HEK293 (cell line): ENCODE data around the gene MBOAT7.

Experiments
- CTCF ChIA-PET: fragments of 350-600 bp; formaldehyde crosslinking; extraction: SDS; loops from one replicate; lab custom pipeline; 2021; ENCODE audit warnings: antibody characterized with exemption; lab: Yijun Ruan, JAX
- POLR2A ChIA-PET: fragments of 300-600 bp; formaldehyde crosslinking; extraction: SDS; loops from one replicate; lab custom pipeline; 2020; ENCODE audit warnings: antibody characterized with exemption, inconsistent platforms; lab: Yijun Ruan, JAX
- H3K27ac ChIP-seq: fragments of 200-500 bp; sonication (Bioruptor generic); 2 replicates; pipeline ENCODE4 v1.5.1; 2014; ENCODE audit warnings: low read depth, low read length, control low read depth, inconsistent platforms; ENCODE audit errors: extremely low read depth
- H3K36me3 ChIP-seq, 2 experiments: fragments of 200-500 bp in 1 of 2; sonication (Bioruptor generic) in 1 of 2; 1 replicate in 1 of 2; 2 replicates in 1 of 2; pipeline ENCODE4 v1.5.1; 2014 to 2017; ENCODE audit warnings: inconsistent platforms in 2 of 2, low read length in 2 of 2; ENCODE audit not compliant: control insufficient read depth in 2 of 2, insufficient read depth in 1 of 2
- H3K4me1 ChIP-seq: fragments of 200-500 bp; sonication (Bioruptor generic); 2 replicates; pipeline ENCODE4 v1.5.1; 2014; ENCODE audit warnings: mild to moderate bottlenecking, low read length, inconsistent platforms; ENCODE audit not compliant: control insufficient read depth, insufficient read depth
- H3K4me3 ChIP-seq: 2 replicates; pipeline ENCODE4 v1.5.1; 2011; ENCODE audit warnings: low read depth, mild to moderate bottlenecking, control low read depth, low read length, moderate library complexity
- H3K9me3 ChIP-seq: fragments of 200-500 bp; sonication (Bioruptor generic); 2 replicates; pipeline ENCODE4 v1.5.1; 2014; ENCODE audit warnings: low read depth, low read length, inconsistent platforms; ENCODE audit not compliant: control insufficient read depth, insufficient read depth
- ATF2 ChIP-seq: fragments of 450-650 bp; formaldehyde crosslinking; IDR thresholded peaks from 2 replicates; pipeline ENCODE4 v1.5.1; 2016; ENCODE audit warnings: missing biosample characterization, missing genetic modification characterization, low read depth
- BCL11A ChIP-seq: fragments of 450-650 bp; formaldehyde crosslinking; IDR thresholded peaks from 2 replicates; pipeline ENCODE4 v1.5.1; 2016; ENCODE audit warnings: low read depth, missing biosample characterization, missing genetic modification characterization
- CTCF ChIP-seq: fragments of 450-650 bp; formaldehyde crosslinking; IDR thresholded peaks from 2 replicates; pipeline ENCODE4 v1.5.1; 2016; ENCODE audit warnings: missing biosample characterization, missing genetic modification characterization
- GFI1B ChIP-seq: fragments of 450-650 bp; formaldehyde crosslinking; IDR thresholded peaks from 2 replicates; pipeline ENCODE4 v1.5.1; 2016; ENCODE audit warnings: missing biosample characterization, missing genetic modification characterization
- PRDM1 ChIP-seq: fragments of 450-650 bp; formaldehyde crosslinking; IDR thresholded peaks from 2 replicates; pipeline ENCODE4; 2016; ENCODE audit warnings: missing biosample characterization, missing genetic modification characterization
- REPIN1 ChIP-seq: fragments of 450-650 bp; formaldehyde crosslinking; IDR thresholded peaks from 2 replicates; pipeline ENCODE4 v1.5.1; 2017; ENCODE audit warnings: missing biosample characterization, missing genetic modification characterization, low read depth
- ZBTB17 ChIP-seq: fragments of 450-650 bp; formaldehyde crosslinking; IDR thresholded peaks from 2 replicates; pipeline ENCODE4 v1.5.1; 2016; ENCODE audit warnings: missing biosample characterization, missing genetic modification characterization
- ZNF16 ChIP-seq: fragments of 450-650 bp; formaldehyde crosslinking; IDR thresholded peaks from 2 replicates; pipeline ENCODE4 v1.5.1; 2016; ENCODE audit warnings: low read depth, missing biosample characterization, missing genetic modification characterization
- ZNF2 ChIP-seq: fragments of 450-650 bp; formaldehyde crosslinking; IDR thresholded peaks from 2 replicates; pipeline ENCODE4 v1.5.1; 2016; ENCODE audit warnings: missing biosample characterization, missing genetic modification characterization
- ZNF221 ChIP-seq: fragments of 450-650 bp; formaldehyde crosslinking; IDR thresholded peaks from 2 replicates; pipeline ENCODE4 v1.5.1; 2017; ENCODE audit warnings: missing biosample characterization, missing genetic modification characterization, borderline replicate concordance
- ZNF223 ChIP-seq: fragments of 450-650 bp; formaldehyde crosslinking; IDR thresholded peaks from 2 replicates; pipeline ENCODE4 v1.5.1; 2016; ENCODE audit warnings: missing biosample characterization, missing genetic modification characterization
- ZNF280C ChIP-seq: fragments of 450-650 bp; formaldehyde crosslinking; IDR thresholded peaks from 2 replicates; pipeline ENCODE4 v1.5.1; 2016; ENCODE audit warnings: missing biosample characterization, missing genetic modification characterization
- ZNF280D ChIP-seq: fragments of 450-650 bp; formaldehyde crosslinking; IDR thresholded peaks from 2 replicates; pipeline ENCODE4 v1.5.1; 2016; ENCODE audit warnings: missing biosample characterization, missing genetic modification characterization
- ZNF350 ChIP-seq: fragments of 450-650 bp; formaldehyde crosslinking; IDR thresholded peaks from 2 replicates; pipeline ENCODE4 v1.5.0; 2017; ENCODE audit warnings: missing biosample characterization, mild to moderate bottlenecking, missing genetic modification characterization
- ZNF366 ChIP-seq: fragments of 450-650 bp; formaldehyde crosslinking; conservative IDR thresholded peaks from 2 replicates; pipeline ENCODE4 v1.5.1; 2016; ENCODE audit warnings: missing biosample characterization, missing genetic modification characterization
- ZNF501 ChIP-seq: fragments of 450-650 bp; formaldehyde crosslinking; IDR thresholded peaks from 2 replicates; pipeline ENCODE4 v1.5.1; 2016; ENCODE audit warnings: missing biosample characterization, missing genetic modification characterization
- ZNF513 ChIP-seq: fragments of 450-650 bp; IDR thresholded peaks from 2 replicates; pipeline ENCODE4 v1.5.1; 2018; ENCODE audit warnings: missing biosample characterization, missing genetic modification characterization
- ZNF521 ChIP-seq: fragments of 450-650 bp; formaldehyde crosslinking; IDR thresholded peaks from 2 replicates; pipeline ENCODE4 v1.5.1; 2017; ENCODE audit warnings: missing biosample characterization, mild to moderate bottlenecking, missing genetic modification characterization
- ZNF548 ChIP-seq: fragments of 450-650 bp; formaldehyde crosslinking; IDR thresholded peaks from 2 replicates; pipeline ENCODE4 v1.5.1; 2016; ENCODE audit warnings: missing biosample characterization, missing genetic modification characterization
- ZNF580 ChIP-seq: fragments of 450-650 bp; formaldehyde crosslinking; IDR thresholded peaks from 2 replicates; pipeline ENCODE4 v1.5.1; 2016; ENCODE audit warnings: missing biosample characterization, missing genetic modification characterization
- ZNF600 ChIP-seq: fragments of 450-650 bp; formaldehyde crosslinking; IDR thresholded peaks from 2 replicates; pipeline ENCODE4 v1.5.1; 2016; ENCODE audit warnings: missing biosample characterization, missing genetic modification characterization
- ZNF626 ChIP-seq: fragments of 450-650 bp; sonication (Bioruptor Pico); formaldehyde crosslinking; IDR thresholded peaks from 2 replicates; pipeline ENCODE4 v1.5.1; 2018; ENCODE audit warnings: missing biosample characterization, missing genetic modification characterization, inconsistent platforms

The MBOAT7 gene

GRCh38 chr19:54173951-54174834, 15.2 kb downstream of the MBOAT7 start (continued):
- TF ChIP-seq PRDM1 (tag by site-specific recombination) (no peak), ZBTB17 (tag by site-specific recombination) (no peak), ZNF350 (no peak)

GRCh38 chr19:54173359-54173699, 16.1 kb downstream of the MBOAT7 start:
- Histone ChIP-seq H3K4me3 (no peak overlapping the region), H3K36me3 (peaks cover 10 to 11% of the 10 kb centered on the region in 2 experiments; a peak in 2 of 3 replicates), H3K4me1 (no peaks in the 10 kb centered on the region), H3K27ac (no peak overlapping the region), H3K9me3 (no peaks in the 10 kb centered on the region)
- no peak for TF ChIP-seq ZNF513 (tag by site-specific recombination)
- no peak for TF ChIP-seq ZNF580 (tag by site-specific recombination)
- TF ChIP-seq GFI1B (tag by site-specific recombination), result no peak
- no peak for TF ChIP-seq ZNF2 (tag by site-specific recombination)
- TF ChIP-seq BCL11A (tag by site-specific recombination), result no peak
- no peak for TF ChIP-seq ZNF280D
- no peak for TF ChIP-seq REPIN1 (tag by site-specific recombination)
- TF ChIP-seq CTCF (tag by site-specific recombination), result no peak
- TF ChIP-seq ZNF626 (tag by site-specific recombination), result no peak
- no peak for TF ChIP-seq ZNF280C (tag by site-specific recombination)
- no peak for TF ChIP-seq ZNF366 (tag by site-specific recombination)
- no peak for TF ChIP-seq ZNF16 (tag by site-specific recombination)
- no peak for TF ChIP-seq ZNF223 (tag by site-specific recombination)
- no peak for TF ChIP-seq ZNF600 (tag by site-specific recombination)
- TF ChIP-seq ZNF548 (tag by site-specific recombination), result no peak
- no peak for TF ChIP-seq ZNF501 (tag by site-specific recombination)
- TF ChIP-seq ZNF521 (tag by site-specific recombination), result no peak
- TF ChIP-seq ZNF221 (tag by site-specific recombination), result no peak
- no peak for TF ChIP-seq ATF2 (tag by site-specific recombination)
- ChIA-PET CTCF (interaction anchor here (0.5 to 1.5 kb wide), 9 partner anchors 12 to 217 kb away, joined by 3 to 7 read pairs (median 4); partner anchors contain the start of gene LILRA4), POLR2A (interaction anchor here (1.8 to 10.2 kb wide), 5 partner anchors 11 to 36 kb away, joined by 5 to 90 read pairs (median 17); partner anchors contain the start of genes CNOT3, LENG1, MBOAT7 and RPS9)
